NCI-H2081 (cell line): ENCODE measurements around the gene KLHL36.
A peak's percentile ranks its signal among the peaks of the same experiment; 100 is the strongest.
"Not testable (repeated sequence)": the region's sequence is repeated elsewhere in the genome, so short reads cannot be mapped to it uniquely, and the experiment has no call there.

Experiments used
- DNase-seq, 2 experiments: peaks; one replicate each; lab custom pipeline; 2025; lab: John Stamatoyannopoulos, UW

KLHL36 gene

GRCh38 chr16:84693869-84694268, 45.6 kb downstream of the KLHL36 start:
- DNase-seq, result not testable (repeated sequence)

GRCh38 chr16:84694980-84695379, 46.7 kb downstream of the KLHL36 start:
- no peak for DNase-seq

- peak; percentile 2 to 19 for DNase-seq
These were observed 50.9 kb downstream of the KLHL36 start for GRCh38 chr16:84699147-84699711.

- DNase-seq, result peak; percentile 53 to 60
These were observed 51.6 kb downstream of the KLHL36 start, which contains the start of gene USP10 for GRCh38 chr16:84699712-84700445. Gene USP10 (plus strand): TSS chr16:84700000. CDS start chr16:84700091, 91 bp downstream.

GRCh38 chr16:84700446-84701300, 52.4 kb downstream of the KLHL36 start:
- DNase-seq, result no peak

GRCh38 chr16:84703681-84704080, 55.4 kb downstream of the KLHL36 start:
- DNase-seq, result no peak

- DNase-seq, result no peak
These were observed 55.9 kb downstream of the KLHL36 start for GRCh38 chr16:84704253-84704652.

GRCh38 chr16:84706856-84707255, 58.5 kb downstream of the KLHL36 start:
- no peak for DNase-seq

- no peak for DNase-seq
These were observed 61.3 kb downstream of the KLHL36 start for GRCh38 chr16:84709609-84710008.

GRCh38 chr16:84710686-84711085, 62.4 kb downstream of the KLHL36 start:
- DNase-seq, result no peak
